ENCODE results near the gene RFK.
"Not testable (repeated sequence)": the region's sequence is repeated elsewhere in the genome, so short reads cannot be mapped to it uniquely, and the experiment has no call there.

The RFK gene

DNA sequence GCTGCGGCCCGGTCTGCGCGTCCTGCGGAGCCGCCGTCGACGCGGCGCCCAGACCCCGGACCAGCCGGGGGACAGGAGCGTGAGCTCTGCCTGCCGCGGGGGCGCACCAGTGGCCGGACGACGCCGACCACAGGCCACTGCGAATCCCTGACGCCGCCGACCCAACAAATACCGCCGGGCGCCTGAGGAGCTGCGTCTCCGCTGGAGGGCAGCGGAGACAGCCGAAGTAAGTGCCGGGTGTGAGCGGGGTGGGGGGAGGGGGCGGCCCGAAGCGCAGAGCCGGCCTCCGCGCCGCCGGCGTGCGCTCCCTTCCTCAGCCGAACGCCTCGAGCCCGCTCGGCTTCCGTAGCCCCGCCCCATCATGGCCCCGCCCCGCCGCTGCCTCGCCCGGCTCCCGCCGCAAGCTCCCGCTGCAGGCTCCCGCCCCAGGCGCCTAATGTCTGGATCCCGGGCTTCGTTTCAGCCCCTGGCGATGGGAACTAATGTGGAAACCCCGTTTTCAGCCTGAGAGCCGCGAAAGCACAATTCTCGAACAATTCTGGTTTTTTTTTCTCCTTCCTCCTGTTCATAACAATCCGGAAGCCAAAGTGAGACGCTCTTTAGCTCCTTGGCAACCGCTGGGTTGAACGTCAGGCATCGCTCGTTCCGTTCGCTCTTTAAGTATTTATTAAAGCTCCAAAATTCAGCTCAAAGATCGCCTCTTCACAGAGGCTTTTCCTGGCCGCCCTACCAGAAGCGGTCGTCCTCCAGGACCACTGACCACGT is at the start of gene RFK:
RFK (minus strand) TSS at position 232 of the 765 bp plus-strand sequence. CDS start 255 bp downstream, outside the sequence.
- FAIRE-seq = peak; percentile 38
- peak; percentile 81 for DNase-seq (ENCODE audit: insufficient read length, low spot score)

- FAIRE-seq (no peak), DNase-seq (ENCODE audit: insufficient read length, low spot score) (no peak)
Measured at GRCh38 chr9:76443887-76444286, 49.7 kb upstream of the RFK start.

DNA sequence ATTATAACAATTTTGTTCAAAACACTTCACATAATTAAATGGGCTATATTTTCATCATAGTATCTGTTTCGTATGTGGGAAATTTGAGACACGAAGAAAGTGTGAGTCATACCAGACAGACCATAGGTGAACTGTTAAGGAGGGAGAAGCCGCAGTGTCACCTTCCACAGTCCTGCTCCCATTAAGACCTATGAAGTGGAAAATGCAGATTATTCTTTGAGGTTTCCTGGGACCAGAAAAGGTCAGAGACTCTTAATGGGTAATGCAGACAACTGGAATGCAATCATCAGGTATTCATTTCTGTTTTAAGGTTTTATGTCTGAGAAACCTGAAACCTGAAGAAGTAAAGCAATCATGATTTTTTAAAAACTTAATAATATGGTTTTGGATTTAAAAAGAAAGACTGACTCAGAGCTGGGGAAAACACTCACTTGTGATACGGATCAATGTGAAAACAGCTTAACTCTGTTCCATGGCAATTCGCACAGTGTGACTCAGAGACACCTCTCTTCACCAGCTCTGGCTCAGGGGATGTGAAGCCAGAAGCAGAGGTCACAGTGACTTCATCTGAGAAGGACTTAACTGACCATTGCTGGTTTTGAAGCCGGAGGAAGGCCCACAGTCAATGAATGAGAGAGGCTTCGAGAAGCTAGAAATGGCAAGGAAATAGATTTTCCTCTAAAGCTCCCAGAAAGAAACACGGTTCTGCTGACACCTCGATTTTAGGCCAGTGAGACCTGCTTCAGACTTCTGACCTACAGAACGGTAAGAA is 47.5 kb upstream of the RFK start:
- FAIRE-seq (no peak), DNase-seq (ENCODE audit: insufficient read length, low spot score) (no peak)

GRCh38 chr9:76438841-76439588 is 44.8 kb upstream of the RFK start:
- FAIRE-seq = no peak
- no peak for DNase-seq (ENCODE audit: insufficient read length, low spot score)

DNA sequence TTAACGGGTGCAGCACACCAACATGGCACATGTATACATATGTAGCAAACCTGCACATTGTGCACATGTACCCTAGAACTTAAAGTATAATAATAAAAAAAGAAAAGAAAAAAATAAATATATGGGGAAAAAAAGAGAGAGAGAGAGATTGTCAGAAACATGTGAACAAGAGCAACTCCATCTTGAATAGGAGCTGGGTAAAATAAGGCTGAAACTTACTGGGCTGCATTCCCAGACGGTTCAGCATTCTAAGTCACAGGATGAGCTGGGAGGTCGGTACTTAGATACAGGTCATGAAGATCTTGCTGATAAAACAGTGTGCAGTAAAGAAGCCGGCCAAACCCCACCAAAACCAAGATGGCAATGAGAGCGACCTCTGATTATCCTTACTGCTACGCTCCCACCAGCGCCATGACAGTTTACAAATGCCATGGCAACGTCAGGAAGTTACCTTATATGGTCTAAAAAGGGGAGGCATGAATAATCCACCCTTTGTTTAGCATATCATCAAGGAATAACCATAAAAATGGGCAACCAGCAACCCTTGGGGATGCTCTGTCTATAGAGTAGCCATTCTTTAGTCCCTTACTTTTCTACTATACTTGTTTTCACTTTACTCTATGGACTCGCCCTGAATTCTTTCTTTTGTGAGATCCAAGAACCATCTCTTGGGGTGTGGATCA is 42.9 kb upstream of the RFK start:
- not testable (repeated sequence) for DNase-seq (ENCODE audit: insufficient read length, low spot score); FAIRE-seq

GRCh38 chr9:76434897-76435296 is 40.7 kb upstream of the RFK start:
- not testable (repeated sequence) for FAIRE-seq; DNase-seq (ENCODE audit: insufficient read length, low spot score)

GRCh38 chr9:76433836-76434235 is 39.6 kb upstream of the RFK start:
- FAIRE-seq = no peak
- no peak for DNase-seq (ENCODE audit: insufficient read length, low spot score)

DNA sequence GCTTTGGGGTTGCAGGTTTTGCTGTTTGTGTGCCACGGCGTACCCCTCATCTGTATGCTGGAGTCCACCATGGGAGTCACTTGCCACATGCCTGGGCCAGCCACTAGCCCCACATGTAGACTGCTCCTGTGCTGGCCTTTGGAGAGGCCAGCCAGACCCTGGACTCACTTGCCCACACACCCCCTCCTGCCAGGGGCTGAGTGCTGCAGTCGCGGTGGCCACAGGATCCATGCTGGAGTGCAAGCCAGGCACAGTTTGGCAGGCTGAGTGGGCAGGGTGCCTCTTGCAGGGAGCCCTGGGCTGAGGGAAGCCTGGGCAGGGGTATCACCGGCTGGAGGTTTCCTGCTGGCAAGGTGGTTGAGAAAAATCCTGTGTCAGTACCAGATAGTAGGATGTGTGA is 39.2 kb upstream of the RFK start:
- DNase-seq (ENCODE audit: insufficient read length, low spot score) (no peak), FAIRE-seq (no peak)

DNA sequence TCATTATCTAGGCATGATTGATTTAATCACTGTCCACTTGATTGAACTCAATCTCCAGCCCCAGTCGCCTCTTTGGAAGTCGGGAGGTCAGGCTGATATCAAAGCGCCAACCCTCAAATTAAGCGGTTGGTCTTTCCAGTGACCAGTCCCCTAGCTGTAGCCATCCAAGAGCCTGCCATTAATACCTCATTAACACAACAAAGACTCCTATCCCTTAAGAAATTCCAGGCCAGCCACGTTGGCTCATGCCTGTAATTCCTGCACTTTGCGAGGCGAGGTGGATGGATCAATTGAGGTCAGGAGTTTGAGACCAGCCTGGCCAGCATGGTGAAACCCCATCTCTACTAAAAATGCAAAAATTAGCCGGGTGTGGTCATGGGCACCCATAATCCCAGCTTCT is 37.4 kb upstream of the RFK start:
- FAIRE-seq (no peak), DNase-seq (ENCODE audit: insufficient read length, low spot score) (no peak)

GRCh38 chr9:76426807-76427419 is 32.7 kb upstream of the RFK start:
- no peak for FAIRE-seq

GRCh38 chr9:76425677-76426453 is 31.6 kb upstream of the RFK start:
- DNase-seq (ENCODE audit: insufficient read length, low spot score) (no peak), FAIRE-seq (no peak)

More at GRCh38 chr9:76426807-76427419, 32.7 kb upstream of the RFK start:
- no peak for DNase-seq (ENCODE audit: insufficient read length, low spot score)

DNA sequence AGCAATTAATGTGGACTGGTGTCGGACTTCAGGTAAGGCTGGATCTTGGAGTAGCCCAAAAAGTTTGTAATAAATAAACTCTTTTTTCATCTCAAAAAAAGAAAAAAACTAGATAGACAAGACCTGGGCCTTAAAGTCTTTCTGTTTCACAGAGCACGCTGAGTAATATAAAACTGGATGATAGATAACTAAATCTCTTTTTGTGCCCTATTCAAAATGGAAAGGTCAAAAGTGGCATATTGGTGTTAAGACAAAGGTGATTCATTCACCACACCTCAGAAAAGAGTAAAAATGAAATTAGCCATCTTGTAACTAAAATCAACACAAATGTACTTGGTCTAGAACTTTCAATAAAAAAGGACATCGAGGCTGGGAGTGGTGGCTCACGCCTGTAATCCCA is 30.3 kb upstream of the RFK start:
- FAIRE-seq (no peak), DNase-seq (ENCODE audit: insufficient read length, low spot score) (no peak)

GRCh38 chr9:76423216-76424177 is 29.3 kb upstream of the RFK start:
- no peak for FAIRE-seq

GRCh38 chr9:76419782-76420380 is 25.7 kb upstream of the RFK start:
- DNase-seq (ENCODE audit: insufficient read length, low spot score) = no peak

More at GRCh38 chr9:76423216-76424177, 29.3 kb upstream of the RFK start:
- DNase-seq (ENCODE audit: insufficient read length, low spot score) = no peak

GRCh38 chr9:76417394-76417793 is 23.2 kb upstream of the RFK start:
- FAIRE-seq = no peak
- no peak for DNase-seq (ENCODE audit: insufficient read length, low spot score)

More at GRCh38 chr9:76419782-76420380, 25.7 kb upstream of the RFK start:
- FAIRE-seq = no peak

DNA sequence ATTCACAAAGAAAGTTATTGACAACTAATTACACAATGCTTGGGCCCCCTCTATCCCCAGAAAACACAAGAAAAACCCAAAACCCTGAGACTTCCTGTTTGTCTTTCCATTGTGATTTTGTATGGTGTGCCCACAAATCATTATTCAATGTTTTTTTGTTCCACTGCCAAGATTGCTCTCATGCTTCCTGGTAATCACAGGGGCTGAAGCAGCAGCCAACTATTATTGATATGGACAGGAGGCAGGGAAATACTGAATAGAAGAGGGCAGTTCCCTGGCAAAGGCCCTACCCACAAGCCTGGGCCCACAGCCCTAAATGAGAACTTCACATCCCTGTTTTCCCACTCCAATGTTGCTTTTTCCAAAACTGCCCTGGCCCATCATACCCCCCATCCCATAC is 21.5 kb upstream of the RFK start:
- DNase-seq (ENCODE audit: insufficient read length, low spot score) = no peak
- FAIRE-seq = no peak

DNA sequence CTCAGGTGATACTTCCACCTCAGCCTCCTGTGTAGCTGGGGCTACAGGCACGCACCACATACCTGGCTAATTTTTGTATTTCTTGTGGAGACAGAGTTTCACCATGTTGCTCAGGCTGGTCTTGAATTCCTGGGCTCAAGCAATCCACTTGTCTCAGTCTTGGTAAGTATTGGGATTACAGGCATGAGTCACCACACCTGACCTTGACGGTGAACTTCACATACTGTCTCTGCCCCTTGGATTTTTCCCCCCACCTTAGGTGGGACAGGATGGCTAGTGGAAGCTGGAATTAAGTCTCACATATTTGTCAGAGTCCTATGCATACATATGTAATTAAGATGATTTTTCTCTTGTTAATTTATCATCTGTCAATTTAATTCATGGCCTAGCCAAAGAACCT is 20.9 kb upstream of the RFK start:
- FAIRE-seq (no peak), DNase-seq (ENCODE audit: insufficient read length, low spot score) (no peak)

- DNase-seq (ENCODE audit: insufficient read length, low spot score) (no peak), FAIRE-seq (no peak)
Measured at GRCh38 chr9:76414661-76415060, 20.4 kb upstream of the RFK start.
